ENCODE measurements around the gene TAOK3.
"Not testable (repeated sequence)": the region's sequence is repeated elsewhere in the genome, so short reads cannot be mapped to it uniquely, and the experiment has no call there.

The TAOK3 gene

DNA sequence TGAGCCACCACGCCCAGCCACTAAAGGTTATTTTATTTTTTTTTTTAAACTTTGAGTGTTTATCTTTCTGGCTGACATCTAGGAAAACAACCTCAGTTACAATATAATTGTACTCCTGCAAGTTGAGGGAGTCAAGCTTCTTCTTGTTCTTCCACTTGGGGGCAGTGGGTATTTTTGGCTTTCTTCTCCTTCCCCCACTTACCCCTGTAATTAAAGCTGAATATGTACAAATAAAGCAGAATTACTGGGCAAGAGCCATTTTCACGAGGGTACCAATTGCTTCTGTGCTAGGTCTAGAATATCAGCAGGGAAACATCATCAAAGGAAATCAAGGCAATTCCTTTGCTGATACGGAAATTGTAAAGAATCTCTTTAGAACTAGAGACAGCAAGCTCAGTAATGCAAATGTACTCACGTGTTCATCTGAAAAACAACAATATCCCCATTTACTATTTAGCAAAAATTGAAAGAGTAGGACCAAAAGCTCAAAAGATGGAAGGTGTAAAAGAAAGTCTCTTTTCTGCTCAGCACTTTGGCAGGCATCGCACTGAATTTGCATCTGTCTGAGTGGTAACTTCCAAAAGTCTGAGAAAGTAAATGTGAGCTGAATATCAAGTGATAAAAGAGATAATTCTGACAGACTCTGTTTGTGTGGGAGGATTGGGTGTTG is 72.8 kb downstream of the TAOK3 start:
- DNase-seq (ENCODE audit: low read depth, low spot score): no peak

DNA sequence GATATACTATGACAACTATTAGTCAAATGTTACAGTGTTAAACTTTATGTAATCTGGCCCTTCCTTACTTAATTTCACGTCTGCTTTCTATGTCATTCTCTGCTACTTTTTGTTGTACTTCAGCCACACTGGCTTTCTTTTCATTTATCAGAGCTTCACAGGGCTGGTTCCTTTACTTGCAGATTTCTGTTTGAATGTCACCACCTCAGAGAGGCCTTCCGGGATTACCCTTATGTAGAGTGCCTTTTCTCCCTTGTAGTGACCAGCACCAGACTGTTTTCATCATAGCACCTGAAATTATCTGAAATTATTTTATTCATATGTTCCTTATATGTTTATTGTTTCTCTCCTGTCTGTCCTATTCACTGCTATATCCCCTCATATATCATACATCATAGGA is 75.4 kb downstream of the TAOK3 start:
- DNase-seq (ENCODE audit: low read depth, low spot score): no peak

DNA sequence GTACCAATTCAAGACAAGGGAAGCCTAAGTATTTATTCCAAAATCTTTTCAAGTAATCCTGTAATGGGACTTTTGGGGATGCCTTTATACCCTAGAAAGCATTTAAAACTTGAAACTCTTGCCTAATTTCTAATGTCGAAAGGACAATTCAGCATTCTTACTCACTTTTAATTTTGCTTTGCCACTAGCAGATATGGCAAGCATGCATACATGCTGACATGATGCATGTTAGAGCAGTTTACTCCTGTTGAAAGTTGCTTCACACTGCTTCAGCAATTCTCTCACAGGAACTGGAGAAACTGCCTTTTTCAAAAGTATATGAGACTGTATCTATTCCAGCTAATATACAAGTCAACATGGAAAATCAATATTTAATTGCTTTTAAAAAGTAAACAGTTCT is 79.9 kb downstream of the TAOK3 start:
- DNase-seq (ENCODE audit: low read depth, low spot score): no peak

DNA sequence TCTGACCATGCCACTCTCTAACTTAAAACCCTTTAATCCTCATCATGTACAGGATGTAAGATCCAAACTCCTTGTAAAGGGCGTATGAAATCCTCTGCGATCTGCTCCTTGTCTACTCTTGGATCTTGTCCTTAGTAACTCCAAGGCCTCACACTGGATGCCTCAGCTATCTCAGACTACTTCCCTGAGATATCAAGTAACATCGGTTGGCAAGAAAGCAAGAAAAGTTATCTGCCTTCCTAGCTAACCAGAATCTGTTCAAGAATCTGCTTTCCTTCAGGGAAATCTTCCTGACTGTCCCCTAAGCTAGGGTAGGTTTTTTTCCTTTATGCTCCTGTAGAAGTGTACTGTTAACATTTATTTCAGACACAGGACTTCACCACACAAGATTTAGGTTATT is 82.6 kb downstream of the TAOK3 start:
- no peak for DNase-seq (ENCODE audit: low read depth, low spot score)

DNA sequence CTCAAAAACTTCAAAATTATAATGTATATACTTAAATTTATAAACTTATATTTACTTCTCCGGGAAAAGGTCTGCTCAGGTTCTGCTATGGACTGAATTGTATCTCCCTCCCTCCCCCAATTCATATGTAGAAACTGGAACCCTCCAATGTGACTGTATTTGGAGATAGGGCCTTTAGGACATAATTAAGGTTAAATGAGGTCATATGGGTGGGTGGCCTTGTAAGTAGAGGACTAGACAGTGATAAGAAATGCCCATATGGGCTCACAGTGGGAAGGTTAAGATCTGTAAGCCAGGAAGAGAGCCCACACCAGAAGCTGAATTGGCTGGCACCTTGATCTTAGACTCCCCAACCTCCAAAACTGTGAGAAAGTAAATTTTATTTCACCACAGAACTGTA is 84.5 kb downstream of the TAOK3 start:
- no peak for DNase-seq (ENCODE audit: low read depth, low spot score)

DNA sequence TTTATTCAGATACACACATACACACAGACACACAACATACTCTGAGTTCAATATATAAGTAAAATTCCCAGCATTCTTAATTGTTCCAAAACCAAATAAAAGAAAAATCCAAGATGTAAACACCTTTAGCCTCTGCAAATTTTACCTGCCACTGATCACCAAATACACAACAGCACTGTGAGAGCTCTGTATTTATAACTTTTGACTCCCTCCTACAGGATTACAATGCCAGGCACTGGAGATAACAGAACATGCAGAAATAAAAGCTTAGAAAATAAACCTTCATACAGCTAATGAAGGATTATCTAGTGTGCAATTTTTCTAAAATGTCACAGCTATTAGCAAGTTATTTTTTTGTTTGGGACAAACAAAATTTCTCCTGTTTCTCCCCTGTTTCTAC is 85.0 kb downstream of the TAOK3 start:
- DNase-seq (ENCODE audit: low read depth, low spot score): no peak

DNA sequence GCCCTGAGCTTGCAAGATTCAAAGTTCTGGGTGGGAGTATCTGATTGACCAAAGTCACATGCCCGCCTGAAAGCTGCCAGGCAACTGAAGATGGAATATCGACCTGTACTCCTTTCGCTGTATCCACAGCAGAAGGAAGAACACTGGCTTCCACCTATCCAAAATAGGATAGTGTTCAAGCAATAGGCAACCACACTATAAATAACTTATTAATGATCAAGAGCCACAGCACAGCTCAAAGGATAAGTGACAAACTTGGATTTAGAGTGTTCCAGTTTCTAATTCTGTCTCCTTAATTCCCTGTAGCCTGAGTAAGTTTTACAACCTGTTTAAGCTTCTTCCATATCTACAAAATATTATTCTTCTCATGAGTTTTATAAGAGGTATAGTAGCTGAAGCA is 89.9 kb downstream of the TAOK3 start:
- no peak for DNase-seq (ENCODE audit: low read depth, low spot score)

DNA sequence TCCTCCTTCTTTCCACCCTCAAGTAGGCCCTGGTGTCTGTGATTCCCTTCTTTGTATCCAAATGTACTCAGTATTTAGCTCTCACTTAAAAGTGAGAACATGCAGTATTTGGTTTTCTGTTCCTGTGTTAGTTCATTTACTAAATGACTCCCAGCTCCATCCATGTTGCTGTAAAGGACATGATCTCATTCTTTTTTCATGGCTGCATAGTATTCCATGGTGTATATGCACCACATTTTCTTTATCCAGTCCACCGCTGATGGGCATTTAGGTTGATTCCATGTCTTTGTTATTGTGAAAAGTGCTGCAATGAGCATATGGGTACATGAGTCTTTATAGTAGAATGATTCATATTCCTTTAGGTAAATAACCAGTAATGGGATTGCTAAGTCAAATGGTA is 94.4 kb downstream of the TAOK3 start:
- DNase-seq (ENCODE audit: low read depth, low spot score): not testable (repeated sequence)

DNA sequence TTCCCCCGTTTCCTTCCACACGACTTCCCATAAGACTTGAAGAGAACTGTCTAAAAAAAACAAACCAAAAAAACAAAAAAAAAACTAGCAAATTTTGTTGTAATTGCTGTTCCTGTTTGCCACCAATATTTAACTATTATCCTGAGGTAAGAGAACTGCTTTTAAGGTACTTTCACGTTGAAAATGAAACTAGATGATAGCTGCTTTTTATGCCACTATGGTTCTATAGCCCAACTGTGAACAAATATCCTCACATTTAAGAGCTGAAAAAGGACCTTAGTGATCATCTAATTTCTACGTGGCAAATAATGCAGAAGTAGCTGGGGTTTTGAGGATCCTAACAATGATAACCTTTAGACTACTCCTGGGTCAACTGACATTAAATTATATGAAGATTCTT is 98.6 kb downstream of the TAOK3 start:
- DNase-seq (ENCODE audit: low read depth, low spot score): no peak

DNA sequence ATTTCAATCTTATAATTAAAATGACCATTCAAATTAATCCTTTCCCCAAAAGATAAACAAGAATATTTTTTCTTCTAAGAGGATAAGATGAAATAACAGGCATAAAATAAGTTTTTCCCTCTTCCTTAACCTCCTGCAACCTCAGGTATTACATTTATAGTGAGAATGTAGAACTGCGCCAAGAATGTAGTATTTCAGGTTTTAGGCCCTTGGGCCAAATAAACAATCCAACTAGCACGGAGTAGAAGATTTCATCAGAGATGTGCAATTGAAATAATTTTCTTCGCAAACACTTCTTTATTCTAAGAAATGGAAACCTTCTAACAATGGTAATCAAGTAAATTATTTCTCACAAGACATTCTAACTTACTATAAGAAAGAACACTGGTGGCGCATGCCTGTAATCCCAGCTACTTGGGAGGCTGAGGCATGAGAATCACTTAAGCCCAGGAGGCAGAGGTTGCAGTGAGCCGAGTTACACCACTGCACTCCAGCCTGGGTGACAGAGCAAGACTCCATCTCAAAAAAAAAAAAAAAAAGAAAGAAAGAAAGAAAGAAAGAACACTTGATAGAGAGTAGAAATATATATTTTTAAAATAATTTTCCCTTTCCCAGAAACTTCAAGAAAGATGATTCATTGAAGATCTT is 100.8 kb downstream of the TAOK3 start:
- no peak for DNase-seq (ENCODE audit: low read depth, low spot score)

DNA sequence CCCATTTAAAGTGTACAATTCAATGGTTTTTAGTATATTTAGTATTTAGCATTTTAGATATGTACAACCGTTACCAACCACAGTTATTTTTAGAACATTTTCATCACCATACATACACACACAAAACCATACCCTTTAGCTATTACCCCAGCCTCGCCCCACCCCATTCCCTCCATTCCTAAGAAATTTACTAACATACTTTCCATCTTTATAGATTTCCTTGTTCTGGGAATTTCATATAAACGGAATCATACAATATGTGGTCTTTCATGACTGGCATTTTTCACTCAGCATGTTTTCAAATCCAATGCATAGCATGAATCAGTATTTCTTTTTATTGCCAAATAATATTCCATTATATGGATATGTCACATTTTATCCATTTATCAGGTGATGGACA is 101.5 kb downstream of the TAOK3 start:
- no peak for DNase-seq (ENCODE audit: low read depth, low spot score)

DNA sequence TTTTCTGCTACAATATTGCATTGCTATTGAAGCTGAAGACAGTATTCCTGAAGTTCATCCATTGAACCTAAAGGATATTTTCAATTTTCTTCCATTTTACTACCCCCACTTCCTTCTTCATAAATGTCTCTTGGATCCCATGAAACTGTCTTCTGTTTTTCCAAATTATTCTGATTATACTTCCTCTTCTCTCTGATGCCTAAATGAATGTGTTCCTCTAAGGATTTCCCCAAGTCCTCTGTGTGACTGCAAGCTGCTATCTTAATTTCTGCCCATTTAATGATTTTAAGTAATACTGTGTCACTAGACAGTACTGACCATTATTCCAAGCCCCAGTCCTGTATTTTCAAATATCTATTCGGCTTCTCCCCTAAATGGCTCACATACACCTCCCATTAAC is 102.9 kb downstream of the TAOK3 start:
- no peak for DNase-seq (ENCODE audit: low read depth, low spot score)

DNA sequence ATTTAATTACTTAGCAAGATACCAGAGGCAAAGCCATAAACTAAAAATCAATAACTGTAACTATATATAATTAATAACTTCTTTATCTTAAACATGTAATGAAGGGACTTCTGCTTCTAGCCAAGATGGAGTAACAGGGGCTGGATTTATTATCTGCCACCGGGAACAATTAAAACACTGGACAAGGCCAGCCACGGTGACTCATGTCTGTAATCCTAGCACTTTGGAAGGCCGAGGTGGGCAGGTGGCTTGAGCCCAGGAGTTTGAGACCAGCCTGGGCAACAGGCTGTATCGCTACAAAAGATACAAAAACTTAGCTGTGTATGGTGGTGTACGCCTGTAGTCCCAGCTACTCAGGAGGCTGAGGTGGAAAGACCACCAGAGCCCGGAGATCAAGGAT is 113.6 kb downstream of the TAOK3 start:
- no peak for DNase-seq (ENCODE audit: low read depth, low spot score)

DNA sequence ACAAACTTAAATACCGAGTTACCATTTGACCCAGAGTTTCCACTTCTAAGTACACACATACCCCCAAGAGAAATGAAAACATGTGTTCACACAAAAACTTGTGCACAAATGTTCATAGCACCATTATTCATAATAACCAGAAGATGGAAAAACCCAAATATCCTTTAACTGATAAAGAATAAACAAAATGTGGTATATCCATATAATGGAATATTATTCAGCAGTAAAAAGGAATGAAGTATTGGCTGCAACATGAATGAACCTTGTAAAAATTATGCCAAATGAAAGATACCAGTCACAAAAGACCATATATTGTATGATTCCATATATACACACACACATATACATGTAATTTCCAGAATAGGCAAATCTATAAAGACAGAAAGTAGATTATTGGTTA is 116.4 kb downstream of the TAOK3 start:
- no peak for DNase-seq (ENCODE audit: low read depth, low spot score)

DNA sequence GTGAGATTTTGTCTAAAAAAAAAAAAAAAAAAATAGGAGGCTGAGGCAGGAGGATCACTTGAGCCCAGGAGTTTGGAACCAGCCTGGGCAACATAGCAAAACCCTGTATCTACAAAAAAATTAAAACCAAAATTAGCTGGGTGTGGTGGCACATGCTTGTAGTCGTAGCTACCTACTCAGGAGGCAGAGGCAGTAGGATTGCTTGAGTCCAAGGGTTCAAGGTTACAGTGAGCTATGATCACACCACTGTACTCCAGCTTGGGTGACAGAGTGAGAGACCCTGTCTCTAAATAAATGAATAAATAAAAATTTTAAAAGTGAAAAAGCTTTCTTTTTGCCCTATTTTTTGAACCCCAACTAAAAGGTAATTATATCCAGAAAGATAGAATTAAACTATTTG is 123.2 kb downstream of the TAOK3 start:
- no peak for DNase-seq (ENCODE audit: low read depth, low spot score)

DNA sequence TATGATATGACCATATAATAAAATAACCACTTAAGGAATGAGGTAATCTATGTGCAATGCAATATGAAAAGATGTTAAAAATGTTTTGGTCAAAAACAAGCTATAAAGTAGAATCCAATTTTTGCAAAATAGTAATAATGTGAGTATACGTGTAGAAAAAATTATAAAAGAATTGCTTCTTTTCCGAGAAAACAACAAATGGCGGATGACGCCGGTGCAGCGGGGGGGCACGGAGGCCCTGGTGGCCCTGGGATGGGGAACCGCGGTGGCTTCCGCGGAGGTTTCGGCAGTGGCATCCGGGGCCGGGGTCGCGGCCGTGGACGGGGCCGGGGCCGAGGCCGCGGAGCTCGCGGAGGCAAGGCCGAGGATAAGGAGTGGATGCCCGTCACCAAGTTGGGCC is 126.8 kb downstream of the TAOK3 start:
- DNase-seq (ENCODE audit: low read depth, low spot score): not testable (repeated sequence)

DNA sequence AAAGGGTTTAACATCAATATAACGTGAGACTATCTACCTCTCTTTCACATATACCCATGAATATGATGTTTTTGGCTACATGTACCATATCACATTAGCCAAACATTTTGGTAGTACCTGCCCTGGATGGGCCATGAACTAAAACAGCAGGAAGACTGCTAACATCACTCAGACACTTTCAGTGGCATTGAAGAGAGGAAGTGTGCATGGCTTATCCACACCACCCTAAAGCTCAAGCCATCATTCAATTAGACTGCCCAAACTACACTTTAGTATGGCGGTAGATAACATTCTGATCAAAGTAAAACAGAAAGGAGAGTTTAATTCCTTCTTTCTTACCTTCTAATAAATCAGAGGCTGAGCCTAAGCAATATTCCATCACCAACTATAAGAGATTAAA is 133.8 kb downstream of the TAOK3 start:
- DNase-seq (ENCODE audit: low read depth, low spot score): no peak

DNA sequence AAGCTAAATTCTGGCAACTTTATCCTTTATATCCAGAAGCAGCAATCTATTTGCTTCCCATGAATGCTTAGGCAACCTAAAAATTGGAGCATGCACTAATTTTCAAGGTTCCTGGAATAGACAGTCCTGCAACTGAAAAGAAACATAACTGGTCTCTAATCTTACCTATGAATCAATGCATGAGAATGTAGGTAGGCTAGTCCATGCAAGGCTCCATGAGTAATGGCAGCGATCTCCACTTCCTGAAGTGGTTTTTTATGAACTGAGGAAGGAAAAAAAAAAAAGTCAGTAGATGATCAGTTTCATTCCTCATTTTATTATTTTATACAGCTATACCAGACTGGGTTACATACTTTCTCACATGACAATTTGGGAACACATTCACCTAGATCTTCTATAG is 134.8 kb downstream of the TAOK3 start:
- no peak for DNase-seq (ENCODE audit: low read depth, low spot score)

DNA sequence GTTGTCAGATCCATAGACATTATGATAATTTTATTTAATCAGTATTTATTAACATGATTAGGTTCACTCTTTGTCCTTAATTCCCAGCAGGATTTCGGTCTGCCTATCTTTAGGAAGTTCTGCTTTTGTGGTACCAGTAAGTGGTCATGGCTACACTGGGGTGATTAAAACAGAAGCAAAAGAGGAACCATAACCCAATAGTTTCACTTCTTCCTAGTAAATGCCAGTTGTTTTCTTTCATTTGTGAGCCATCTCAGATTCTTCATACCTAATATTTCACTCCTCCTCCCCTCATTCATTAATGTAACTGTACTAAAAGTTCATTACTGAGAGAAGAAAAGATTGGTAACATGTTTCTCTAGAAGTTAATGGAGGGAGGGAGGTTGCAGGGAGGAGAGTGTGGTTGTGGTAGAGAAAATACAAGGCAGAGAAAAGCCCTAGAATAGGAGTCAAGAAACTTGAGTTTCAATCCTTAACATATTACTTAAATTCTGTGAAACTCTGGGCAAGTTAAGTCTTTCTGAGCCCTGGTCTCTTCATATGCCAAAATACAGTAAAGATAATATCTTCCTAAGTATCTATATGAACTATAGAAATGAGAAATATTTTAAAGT is 135.5 kb downstream of the TAOK3 start:
- DNase-seq (ENCODE audit: low read depth, low spot score): no peak

DNA sequence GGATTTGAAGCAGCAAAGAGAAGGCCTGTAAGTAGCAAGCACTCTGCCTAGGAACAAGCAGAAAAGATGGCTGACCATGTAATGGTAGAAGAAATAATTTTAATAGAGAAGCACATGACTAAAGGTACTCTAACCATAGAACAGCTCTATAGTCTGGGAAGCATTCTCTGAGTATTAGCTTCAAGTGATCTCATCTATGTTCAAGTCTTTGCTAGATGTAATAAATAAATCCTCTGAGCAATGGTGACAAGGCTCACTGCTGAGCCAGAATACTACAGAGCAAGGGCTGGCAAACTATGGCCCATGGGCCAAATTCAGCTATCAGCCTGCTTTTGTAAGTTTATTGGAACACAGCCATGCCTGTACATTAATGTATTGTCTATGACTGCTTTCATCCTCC is 152.0 kb downstream of the TAOK3 start:
- no peak for DNase-seq (ENCODE audit: low read depth, low spot score)

DNA sequence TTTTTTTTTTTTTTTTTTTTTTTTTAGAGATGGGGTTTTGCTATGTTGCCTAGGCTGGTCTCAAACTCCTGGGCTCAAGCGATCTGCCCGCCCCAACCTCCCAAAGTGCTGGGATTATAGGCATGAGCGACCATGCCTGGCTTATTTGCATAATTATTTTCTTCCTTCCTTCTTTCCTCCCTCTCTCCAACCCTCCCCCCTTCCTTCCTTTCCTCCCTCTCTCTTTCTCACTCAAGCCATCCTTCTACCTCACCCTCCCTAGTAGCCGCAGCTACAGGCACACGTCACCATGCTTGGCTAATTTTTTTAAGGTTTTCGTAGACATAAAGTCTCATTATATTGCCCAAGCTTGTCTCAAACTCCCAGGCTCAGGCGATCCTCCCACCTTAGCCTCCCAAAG is 152.9 kb downstream of the TAOK3 start:
- DNase-seq (ENCODE audit: low read depth, low spot score): no peak

DNA sequence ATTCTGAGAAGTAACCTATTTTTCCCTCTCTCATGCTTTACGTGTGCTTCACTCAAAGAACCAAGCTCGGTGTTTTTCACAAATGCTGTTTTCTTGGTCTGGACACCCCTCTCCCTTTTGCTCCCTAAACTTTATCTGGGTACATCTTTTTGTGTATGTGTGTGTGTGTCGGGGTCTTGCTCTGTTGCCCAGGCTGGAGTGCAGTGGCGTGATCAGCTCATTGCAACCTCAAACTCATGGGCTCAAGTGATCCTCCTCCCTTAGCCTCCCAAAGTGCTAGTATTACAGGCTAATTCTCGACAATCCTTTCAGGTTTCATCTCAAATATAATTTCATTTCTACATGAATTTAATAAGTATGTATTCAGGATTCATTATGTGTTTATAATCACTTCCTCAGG is 153.6 kb downstream of the TAOK3 start:
- DNase-seq (ENCODE audit: low read depth, low spot score): no peak

DNA sequence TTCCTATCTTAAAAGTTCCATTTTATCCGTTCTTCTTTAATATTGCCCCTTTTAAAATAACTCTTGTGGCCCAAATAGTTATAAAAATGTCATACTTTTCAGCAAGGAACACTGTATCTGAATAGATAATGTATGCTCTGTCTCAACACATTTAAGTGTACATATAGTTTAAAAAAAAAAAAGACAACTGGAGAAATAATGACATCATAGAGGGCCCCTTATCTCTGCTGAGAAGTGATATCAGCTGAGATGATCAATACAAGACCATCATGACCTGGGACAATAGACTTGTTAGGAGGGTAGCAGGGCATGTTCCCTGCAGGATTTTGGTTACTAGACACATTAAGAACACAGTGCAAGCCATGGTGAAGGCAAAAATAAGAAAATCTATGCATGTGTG is 159.3 kb downstream of the TAOK3 start:
- no peak for DNase-seq (ENCODE audit: low read depth, low spot score)
